ENCODE measurements around the gene SLC15A3.

SLC15A3 gene

GRCh38 chr11:60926500-60926899 lies 25.5 kb downstream of the SLC15A3 start:
- H3K27me3 ChIP-seq (ENCODE audit: insufficient read depth, low read length) = 0 out of 2 replicates have a peak, but pooled peaks cover 4% of the 10 kb centered on the region
- no peak overlapping the region for H3K9ac ChIP-seq (ENCODE audit: low read length)
- H3K4me1 ChIP-seq (ENCODE audit: insufficient read depth, low read length, severe bottlenecking) = peaks cover 21% of the 10 kb centered on the region
- no peak overlapping the region for H3K4me2 ChIP-seq (ENCODE audit: low read length)
- no peak for TF ChIP-seq CTCF (IDR thresholded peaks at IDR 0.05; ENCODE audit: low read length)
- TF ChIP-seq EZH2 (IDR thresholded peaks at IDR 0.05; ENCODE audit: borderline replicate concordance, low read length) = no peak
- no peak overlapping the region for H3K27ac ChIP-seq (ENCODE audit: low read depth, low read length, poor library complexity, severe bottlenecking)
- H3K9me2 ChIP-seq (ENCODE audit: low read depth, low read length) = no peaks in the 10 kb centered on the region
- H3F3A ChIP-seq (ENCODE audit: insufficient read depth, low read length) = no peaks in the 10 kb centered on the region
- no peaks in the 10 kb centered on the region for H4K20me1 ChIP-seq (ENCODE audit: insufficient read depth, low read length)
- H2AFZ ChIP-seq (ENCODE audit: low read length) = no peak overlapping the region
- no peaks in the 10 kb centered on the region for H3K79me2 ChIP-seq (ENCODE audit: insufficient read depth, low read length)
- no peak overlapping the region for H3K4me3 ChIP-seq (ENCODE audit: low read depth, low read length, poor library complexity, severe bottlenecking)
- H3K36me3 ChIP-seq (ENCODE audit: insufficient read depth, low read length) = peaks cover 24% of the 10 kb centered on the region
- H3K9me3 ChIP-seq (ENCODE audit: low read length) = no peaks in the 10 kb centered on the region

- TF ChIP-seq EZH2 (IDR thresholded peaks at IDR 0.05; ENCODE audit: borderline replicate concordance, low read length) (no peak), CTCF (IDR thresholded peaks at IDR 0.05; ENCODE audit: low read length) (no peak)
- no peak overlapping the region for H3K4me3 ChIP-seq (ENCODE audit: low read depth, low read length, poor library complexity, severe bottlenecking)
- peaks cover 30% of the 10 kb centered on the region for H3K36me3 ChIP-seq (ENCODE audit: insufficient read depth, low read length)
- no peaks in the 10 kb centered on the region for H3K9me3 ChIP-seq (ENCODE audit: low read length)
- peaks cover 15% of the 10 kb centered on the region for H3K4me1 ChIP-seq (ENCODE audit: insufficient read depth, low read length, severe bottlenecking)
- H4K20me1 ChIP-seq (ENCODE audit: insufficient read depth, low read length) = no peaks in the 10 kb centered on the region
- no peak overlapping the region for H3K4me2 ChIP-seq (ENCODE audit: low read length)
- no peak overlapping the region for H3K27ac ChIP-seq (ENCODE audit: low read depth, low read length, poor library complexity, severe bottlenecking)
- H3F3A ChIP-seq (ENCODE audit: insufficient read depth, low read length) = no peaks in the 10 kb centered on the region
- 0 out of 2 replicates have a peak, but pooled peaks cover 4% of the 10 kb centered on the region for H3K27me3 ChIP-seq (ENCODE audit: insufficient read depth, low read length)
- no peak overlapping the region for H3K9ac ChIP-seq (ENCODE audit: low read length)
- no peaks in the 10 kb centered on the region for H3K79me2 ChIP-seq (ENCODE audit: insufficient read depth, low read length)
- H3K9me2 ChIP-seq (ENCODE audit: low read depth, low read length) = no peaks in the 10 kb centered on the region
- H2AFZ ChIP-seq (ENCODE audit: low read length) = no peak overlapping the region
Observed at GRCh38 chr11:60925868-60926267, 26.1 kb downstream of the SLC15A3 start.

GRCh38 chr11:60924906-60925853 lies 26.8 kb downstream of the SLC15A3 start:
- Histone ChIP-seq H4K20me1 (ENCODE audit: insufficient read depth, low read length) (no peaks in the 10 kb centered on the region), H3K36me3 (ENCODE audit: insufficient read depth, low read length) (peaks cover 37% of the 10 kb centered on the region), H3K4me3 (ENCODE audit: low read depth, low read length, poor library complexity, severe bottlenecking) (peak overlapping the region; percentile 53), H3K79me2 (ENCODE audit: insufficient read depth, low read length) (no peaks in the 10 kb centered on the region), H3K9me2 (ENCODE audit: low read depth, low read length) (no peaks in the 10 kb centered on the region), H3K27ac (ENCODE audit: low read depth, low read length, poor library complexity, severe bottlenecking) (no peak overlapping the region), H3K4me2 (ENCODE audit: low read length) (peak overlapping the region; percentile 59; the same call in 1 of the 2 replicates), H3K9me3 (ENCODE audit: low read length) (no peaks in the 10 kb centered on the region), H3K9ac (ENCODE audit: low read length) (no peak overlapping the region), H2AFZ (ENCODE audit: low read length) (no peak overlapping the region), H3K4me1 (ENCODE audit: insufficient read depth, low read length, severe bottlenecking) (peaks cover 15% of the 10 kb centered on the region), H3F3A (ENCODE audit: insufficient read depth, low read length) (no peaks in the 10 kb centered on the region), H3K27me3 (ENCODE audit: insufficient read depth, low read length) (0 out of 2 replicates have a peak, but pooled peaks cover 4% of the 10 kb centered on the region)
- TF ChIP-seq EZH2 (IDR thresholded peaks at IDR 0.05; ENCODE audit: borderline replicate concordance, low read length) = no peak; the same call in 1 of the 2 replicates
- TF ChIP-seq CTCF (IDR thresholded peaks at IDR 0.05; ENCODE audit: low read length) = no peak
